22Rv1 (cell line): ENCODE results near the gene DDX56.
A peak's percentile ranks its signal among the peaks of the same experiment; 100 is the strongest.

Experiments
- CTCF ChIP-seq: fragments of 450-650 bp; IDR thresholded peaks from 2 replicates; pipeline ENCODE4 v1.5.1; 2017; ENCODE audit warnings: mild to moderate bottlenecking
- ZFX ChIP-seq: fragments of 450-650 bp; IDR thresholded peaks from 2 replicates; pipeline ENCODE4 v1.6.1; 2017; ENCODE audit warnings: antibody characterized with exemption, borderline replicate concordance

DNA sequence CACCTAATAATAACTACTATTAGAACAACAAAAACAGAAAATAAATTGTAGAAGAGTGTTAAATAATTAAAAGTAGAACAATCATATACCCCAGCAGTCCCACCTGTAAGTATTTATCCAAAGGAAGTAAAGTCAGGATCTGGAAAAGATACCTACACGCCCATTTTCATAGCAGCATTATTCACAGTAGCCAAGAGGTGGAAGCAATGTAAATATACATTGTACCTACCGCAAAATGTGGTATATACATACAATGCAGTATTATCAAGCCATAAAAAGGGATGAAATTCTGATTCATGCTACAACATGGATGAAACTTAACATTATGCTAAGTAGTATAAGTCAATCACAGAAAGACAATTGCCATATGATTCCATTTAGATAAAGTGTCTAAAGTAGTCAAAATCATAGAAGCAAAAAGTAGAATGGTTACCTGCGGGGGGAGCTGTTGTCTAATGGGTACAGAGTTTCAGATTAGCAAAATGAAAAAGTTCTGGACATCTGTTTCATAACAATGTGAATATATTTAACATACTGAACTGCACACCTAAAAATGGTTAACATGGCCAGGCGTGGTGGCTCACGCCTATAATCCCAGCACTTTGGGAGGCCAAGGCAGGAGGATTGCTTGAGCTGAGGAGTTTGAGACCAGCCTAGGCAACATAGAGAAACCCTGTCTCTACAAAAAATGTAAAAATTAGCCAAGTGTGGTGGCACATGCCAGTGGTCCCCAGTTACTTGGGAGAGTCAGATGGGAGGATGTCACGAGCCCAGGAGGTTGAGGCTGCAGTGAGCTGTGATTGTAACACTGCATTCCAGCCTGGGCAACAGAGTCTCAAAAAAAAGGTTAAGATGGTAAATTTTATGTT, 14.4 kb upstream of the DDX56 start:
- TF ChIP-seq ZFX (no peak), CTCF (peak; percentile 91)
